Activated naive CD8-positive, alpha-beta T cell treated with anti-CD3 and anti-CD28 coated beads, Interleukin-2, amount 10 ng/mL, durations not matched to agents 7 days and 5 days (primary cell): Measurements from ENCODE around the gene CCSER1. TPM values are rescaled to one million over a fixed set of nuclear protein-coding genes. Genes with fewer than 3 reads are reported as not detected.

Experiments used
- ATAC-seq: fragments of 150-1000 bp; cut with Tn5 transposase; one replicate; pipeline ENCODE4 v1.10.0; 2021; ENCODE audit warnings: low read depth, moderate library complexity
- POLR2A ChIA-PET: fragments of 350-600 bp; sonication (Branson Sonifier 250); formaldehyde crosslinking; loops from one replicate; lab custom pipeline; 2021; ENCODE audit warnings: antibody characterized with exemption; lab: Charles Lee
- DNase-seq: peaks from one replicate; pipeline ENCODE4 v3.0.0; 2021
- H3K27ac Mint-ChIP-seq: one replicate; pipeline ENCODE4 v1.8.0; 2022; ENCODE audit warnings: mild to moderate bottlenecking, mixed read lengths
- H3K27me3 Mint-ChIP-seq: one replicate; pipeline ENCODE4 v1.8.0; 2022; ENCODE audit warnings: mild to moderate bottlenecking, moderate library complexity, mixed read lengths
- H3K36me3 Mint-ChIP-seq: one replicate; pipeline ENCODE4 v1.8.0; 2021; ENCODE audit warnings: mild to moderate bottlenecking, mixed read lengths
- H3K4me1 Mint-ChIP-seq: one replicate; pipeline ENCODE4 v1.8.0; 2021; ENCODE audit warnings: mixed read lengths
- H3K4me3 Mint-ChIP-seq: one replicate; pipeline ENCODE4 v1.8.0; 2022; ENCODE audit warnings: mild to moderate bottlenecking, moderate library complexity, mixed read lengths
- H3K9me3 Mint-ChIP-seq: one replicate; pipeline ENCODE4 v1.8.0; 2021; ENCODE audit warnings: mixed read lengths
- total RNA-seq, 2 experiments: library from RNA; stranded (reverse); gene quantifications; one replicate each; pipeline ENCODE4 v1.2.3, GENCODE V29; 2021

The CCSER1 gene
- total RNA-seq, 2 experiments from 2014 or later = 0.64 TPM; not detected in 1

GRCh38 chr4:90187148-90187884 is 60.1 kb downstream of the CCSER1 start:
- no peak overlapping the region for H3K4me3 Mint-ChIP-seq
- H3K4me1 Mint-ChIP-seq = no peaks in the 10 kb centered on the region
- no peaks in the 10 kb centered on the region for H3K36me3 Mint-ChIP-seq
- POLR2A ChIA-PET = no interaction called here
- no peak for DNase-seq
- H3K27ac Mint-ChIP-seq = no peak overlapping the region
- ATAC-seq = no peak
- no peaks in the 10 kb centered on the region for H3K27me3 Mint-ChIP-seq
- no peaks in the 10 kb centered on the region for H3K9me3 Mint-ChIP-seq

GRCh38 chr4:90189178-90189577 is 62.0 kb downstream of the CCSER1 start:
- POLR2A ChIA-PET = no interaction called here
- no peaks in the 10 kb centered on the region for H3K27me3 Mint-ChIP-seq

GRCh38 chr4:90189946-90190345 is 62.8 kb downstream of the CCSER1 start:
- Mint-ChIP-seq H3K4me3 (no peak overlapping the region), H3K9me3 (no peaks in the 10 kb centered on the region), H3K27ac (no peak overlapping the region), H3K27me3 (no peaks in the 10 kb centered on the region), H3K4me1 (no peaks in the 10 kb centered on the region), H3K36me3 (no peaks in the 10 kb centered on the region)
- POLR2A ChIA-PET = no interaction called here
- DNase-seq = no peak
- ATAC-seq = no peak

More at GRCh38 chr4:90189178-90189577, 62.0 kb downstream of the CCSER1 start:
- ATAC-seq = no peak
- DNase-seq = no peak
- no peak overlapping the region for H3K4me3 Mint-ChIP-seq
- no peaks in the 10 kb centered on the region for H3K36me3 Mint-ChIP-seq
- H3K27ac Mint-ChIP-seq = no peak overlapping the region
- H3K4me1 Mint-ChIP-seq = no peaks in the 10 kb centered on the region
- H3K9me3 Mint-ChIP-seq = no peaks in the 10 kb centered on the region

GRCh38 chr4:90190525-90190924 is 63.3 kb downstream of the CCSER1 start:
- H3K9me3 Mint-ChIP-seq = no peaks in the 10 kb centered on the region
- H3K36me3 Mint-ChIP-seq = no peaks in the 10 kb centered on the region
- POLR2A ChIA-PET = no interaction called here
- no peaks in the 10 kb centered on the region for H3K4me1 Mint-ChIP-seq
- no peak for DNase-seq
- no peak for ATAC-seq
- no peaks in the 10 kb centered on the region for H3K27me3 Mint-ChIP-seq
- H3K4me3 Mint-ChIP-seq = no peak overlapping the region
- H3K27ac Mint-ChIP-seq = no peak overlapping the region

GRCh38 chr4:90198086-90198847 is 71.1 kb downstream of the CCSER1 start:
- no peak for ATAC-seq
- no peak for DNase-seq
- Mint-ChIP-seq H3K36me3 (no peaks in the 10 kb centered on the region), H3K4me3 (no peak overlapping the region), H3K27ac (no peak overlapping the region), H3K27me3 (no peaks in the 10 kb centered on the region), H3K4me1 (no peaks in the 10 kb centered on the region), H3K9me3 (no peaks in the 10 kb centered on the region)
- POLR2A ChIA-PET = no interaction called here

DNA sequence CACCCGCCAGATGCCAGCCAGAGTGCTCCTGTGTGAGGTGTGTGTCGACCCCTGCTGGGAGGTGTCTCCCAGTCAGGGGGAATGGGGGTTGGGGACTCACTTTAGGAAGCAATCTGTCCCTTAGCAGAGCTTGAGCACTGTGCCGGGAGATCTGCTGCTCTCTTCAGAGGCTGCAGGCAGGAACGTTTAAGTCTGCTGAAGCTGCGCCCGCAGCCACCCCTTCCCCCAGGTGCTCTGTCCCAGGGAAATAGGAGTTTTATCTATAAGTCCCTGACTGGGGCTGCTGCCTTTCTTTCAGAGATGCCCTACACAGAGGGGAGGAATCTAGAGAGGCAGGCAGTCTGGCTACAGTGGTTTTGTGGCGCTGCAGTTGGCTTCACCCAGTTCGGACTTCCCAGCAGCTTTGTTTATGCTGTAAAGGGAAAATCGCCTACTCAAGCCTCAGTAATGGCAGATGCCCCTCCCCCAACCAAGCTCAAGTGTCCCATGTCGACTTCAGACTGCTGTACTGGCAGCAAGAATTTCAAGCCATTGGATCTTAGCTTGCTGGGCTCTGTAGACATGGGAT is 80.8 kb downstream of the CCSER1 start:
- no peak for DNase-seq
- H3K27me3 Mint-ChIP-seq = no peaks in the 10 kb centered on the region
- H3K4me3 Mint-ChIP-seq = no peak overlapping the region
- H3K4me1 Mint-ChIP-seq = no peaks in the 10 kb centered on the region
- H3K36me3 Mint-ChIP-seq = no peaks in the 10 kb centered on the region
- peaks cover 1% of the 10 kb centered on the region for H3K9me3 Mint-ChIP-seq
- H3K27ac Mint-ChIP-seq = no peak overlapping the region
- no peak for ATAC-seq
- POLR2A ChIA-PET = no interaction called here

GRCh38 chr4:90209922-90210321 is 82.7 kb downstream of the CCSER1 start:
- Mint-ChIP-seq H3K27ac (no peak overlapping the region), H3K36me3 (no peaks in the 10 kb centered on the region), H3K27me3 (no peaks in the 10 kb centered on the region), H3K4me1 (no peaks in the 10 kb centered on the region), H3K9me3 (peaks cover 1% of the 10 kb centered on the region), H3K4me3 (no peak overlapping the region)
- POLR2A ChIA-PET = no interaction called here
- ATAC-seq (no peak), DNase-seq (no peak)

- peaks cover 1% of the 10 kb centered on the region for H3K9me3 Mint-ChIP-seq
- H3K27me3 Mint-ChIP-seq = no peaks in the 10 kb centered on the region
- DNase-seq (no peak), ATAC-seq (no peak)
- H3K27ac Mint-ChIP-seq = no peak overlapping the region
- POLR2A ChIA-PET = no interaction called here
- no peaks in the 10 kb centered on the region for H3K4me1 Mint-ChIP-seq
- H3K4me3 Mint-ChIP-seq = no peak overlapping the region
- no peaks in the 10 kb centered on the region for H3K36me3 Mint-ChIP-seq
Measured at GRCh38 chr4:90211174-90211573, 84.0 kb downstream of the CCSER1 start.

DNA sequence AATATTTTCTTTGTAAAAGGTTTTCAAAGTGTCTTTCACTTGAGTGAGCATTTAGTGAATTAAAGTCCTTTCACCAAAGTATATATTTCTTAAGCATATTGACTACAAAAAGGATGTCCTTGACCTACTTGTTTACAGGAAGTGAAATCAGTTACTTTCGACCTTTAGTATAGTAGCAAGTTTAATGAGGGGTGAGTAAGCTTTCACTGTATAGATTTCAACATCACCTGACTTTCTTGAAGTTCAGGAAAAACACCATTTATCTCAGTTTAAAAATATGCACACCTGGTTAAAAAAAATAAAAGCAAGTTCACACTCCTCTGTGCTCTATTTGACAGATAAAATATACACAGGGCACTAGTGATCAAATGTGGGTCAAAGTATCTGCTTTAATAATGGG is 88.1 kb downstream of the CCSER1 start:
- no peaks in the 10 kb centered on the region for H3K9me3 Mint-ChIP-seq
- H3K4me3 Mint-ChIP-seq = no peak overlapping the region
- H3K4me1 Mint-ChIP-seq = no peaks in the 10 kb centered on the region
- DNase-seq (no peak), ATAC-seq (no peak)
- H3K36me3 Mint-ChIP-seq = no peaks in the 10 kb centered on the region
- no peaks in the 10 kb centered on the region for H3K27me3 Mint-ChIP-seq
- POLR2A ChIA-PET = no interaction called here
- no peak overlapping the region for H3K27ac Mint-ChIP-seq

GRCh38 chr4:90219822-90220221 is 92.6 kb downstream of the CCSER1 start:
- POLR2A ChIA-PET = no interaction called here
- Mint-ChIP-seq H3K27me3 (no peaks in the 10 kb centered on the region), H3K4me1 (no peaks in the 10 kb centered on the region), H3K36me3 (no peaks in the 10 kb centered on the region), H3K27ac (no peak overlapping the region), H3K9me3 (no peaks in the 10 kb centered on the region), H3K4me3 (no peak overlapping the region)
- no peak for ATAC-seq
- DNase-seq = no peak

DNA sequence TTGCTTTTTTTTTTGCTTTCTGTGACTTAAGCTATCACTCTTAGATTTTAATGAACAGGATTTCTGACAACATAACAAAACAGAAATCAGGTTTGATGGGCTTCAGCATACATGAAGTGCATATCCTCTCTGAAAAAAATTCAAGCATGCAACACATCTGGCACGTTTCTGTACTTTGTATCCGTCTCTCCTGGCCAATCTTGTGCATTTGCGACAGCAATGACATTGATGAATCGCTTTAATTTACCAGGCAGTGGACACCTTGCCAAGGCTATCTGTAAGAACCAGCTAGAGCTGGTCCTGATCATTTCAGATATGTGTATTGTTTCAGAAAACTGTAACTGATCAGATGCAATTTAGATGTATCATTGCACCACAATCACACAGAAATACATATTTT is 93.3 kb downstream of the CCSER1 start:
- H3K36me3 Mint-ChIP-seq = no peaks in the 10 kb centered on the region
- POLR2A ChIA-PET = no interaction called here
- DNase-seq = no peak
- no peaks in the 10 kb centered on the region for H3K9me3 Mint-ChIP-seq
- no peak overlapping the region for H3K27ac Mint-ChIP-seq
- H3K27me3 Mint-ChIP-seq = no peaks in the 10 kb centered on the region
- H3K4me1 Mint-ChIP-seq = no peaks in the 10 kb centered on the region
- H3K4me3 Mint-ChIP-seq = no peak overlapping the region
- no peak for ATAC-seq

DNA sequence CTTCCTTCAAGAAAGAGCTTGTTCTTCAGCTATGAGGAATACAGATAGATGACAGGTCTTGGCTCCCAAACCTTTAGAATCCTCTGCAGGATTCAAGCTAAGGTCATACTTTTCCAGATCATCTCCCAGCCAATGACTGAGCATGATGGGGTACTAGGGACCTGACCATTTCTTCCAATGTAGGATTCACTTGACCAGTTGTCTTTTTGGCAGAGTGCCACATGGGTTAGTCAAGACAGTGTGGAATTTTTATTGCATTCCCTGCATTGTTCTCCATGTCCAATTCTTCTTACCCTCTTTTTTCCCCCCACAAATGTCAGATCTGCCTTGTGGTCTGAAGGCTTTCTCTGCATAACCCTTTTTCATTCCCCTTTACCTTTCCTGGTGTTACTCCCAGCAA is 99.5 kb downstream of the CCSER1 start:
- Mint-ChIP-seq H3K27me3 (no peaks in the 10 kb centered on the region), H3K4me3 (no peak overlapping the region), H3K36me3 (no peaks in the 10 kb centered on the region), H3K9me3 (no peaks in the 10 kb centered on the region), H3K27ac (no peak overlapping the region), H3K4me1 (no peaks in the 10 kb centered on the region)
- POLR2A ChIA-PET = no interaction called here
- ATAC-seq (no peak), DNase-seq (no peak)

- no peak for ATAC-seq
- H3K27me3 Mint-ChIP-seq = no peaks in the 10 kb centered on the region
- POLR2A ChIA-PET = no interaction called here
- no peak overlapping the region for H3K4me3 Mint-ChIP-seq
- no peaks in the 10 kb centered on the region for H3K36me3 Mint-ChIP-seq
- H3K4me1 Mint-ChIP-seq = no peaks in the 10 kb centered on the region
- DNase-seq = no peak
- H3K27ac Mint-ChIP-seq = no peak overlapping the region
- no peaks in the 10 kb centered on the region for H3K9me3 Mint-ChIP-seq
Measured at GRCh38 chr4:90227177-90227576, 100.0 kb downstream of the CCSER1 start.
